Stimulated activated memory B cell treated with anti-CD40 and anti-IgM and Interleukin-4, amounts not matched to agents 10 μg/mL and 1 μg/mL and 100 μg/mL, for 72 hours (primary cell): ENCODE measurements around the gene IL22.

Source experiments
- ATAC-seq: fragments of 150-1000 bp; cut with Tn5 transposase; 2 replicates; pipeline ENCODE4 v1.10.0; 2021
- H3K27ac Mint-ChIP-seq: one replicate; pipeline ENCODE4 v1.8.0; 2022; ENCODE audit warnings: mild to moderate bottlenecking, mixed read lengths
- H3K27me3 Mint-ChIP-seq: one replicate; pipeline ENCODE4 v1.8.0; 2022; ENCODE audit warnings: mixed read lengths
- H3K36me3 Mint-ChIP-seq: one replicate; pipeline ENCODE4 v1.8.0; 2022; ENCODE audit warnings: mixed read lengths
- H3K4me1 Mint-ChIP-seq: one replicate; pipeline ENCODE4 v1.8.0; 2022; ENCODE audit warnings: mixed read lengths
- H3K4me3 Mint-ChIP-seq: one replicate; pipeline ENCODE4 v1.8.0; 2022; ENCODE audit warnings: mild to moderate bottlenecking, moderate library complexity, mixed read lengths
- H3K9me3 Mint-ChIP-seq: one replicate; pipeline ENCODE4 v1.8.0; 2022; ENCODE audit warnings: mixed read lengths

Gene IL22, protein sequence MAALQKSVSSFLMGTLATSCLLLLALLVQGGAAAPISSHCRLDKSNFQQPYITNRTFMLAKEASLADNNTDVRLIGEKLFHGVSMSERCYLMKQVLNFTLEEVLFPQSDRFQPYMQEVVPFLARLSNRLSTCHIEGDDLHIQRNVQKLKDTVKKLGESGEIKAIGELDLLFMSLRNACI

DNA sequence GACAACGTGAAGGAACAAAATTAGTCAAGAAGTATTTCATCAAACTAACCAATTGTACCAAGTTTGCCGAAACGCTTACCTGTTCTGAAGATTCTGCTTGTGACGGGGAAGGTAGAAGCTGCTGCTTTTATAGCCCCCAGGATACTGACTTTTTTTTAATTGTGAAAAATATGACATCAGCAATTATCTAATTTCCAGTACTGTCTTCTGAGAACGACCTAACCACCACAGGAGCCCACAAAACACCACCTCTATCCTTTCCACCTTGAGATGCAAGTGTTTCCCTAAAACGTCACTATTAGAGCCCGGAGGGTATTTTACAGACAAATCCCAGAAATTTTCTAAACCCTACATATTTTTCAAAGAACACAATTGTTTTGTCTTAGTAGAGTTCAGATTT is at the start of gene IL22:
Gene IL22 (minus strand): TSS at position 101 of the 400 bp plus-strand sequence. CDS start 156 bp downstream, outside the sequence.
- Mint-ChIP-seq H3K4me3 (no peak within 1 kb of the TSS), H3K4me1 (no peaks in the 10 kb centered on the region), H3K9me3 (no peaks in the 10 kb centered on the region), H3K36me3 (no peaks in the 10 kb centered on the region), H3K27ac (no peak within 1 kb of the TSS), H3K27me3 (peaks cover 24% of the 10 kb centered on the region)
- ATAC-seq: no peak

DNA sequence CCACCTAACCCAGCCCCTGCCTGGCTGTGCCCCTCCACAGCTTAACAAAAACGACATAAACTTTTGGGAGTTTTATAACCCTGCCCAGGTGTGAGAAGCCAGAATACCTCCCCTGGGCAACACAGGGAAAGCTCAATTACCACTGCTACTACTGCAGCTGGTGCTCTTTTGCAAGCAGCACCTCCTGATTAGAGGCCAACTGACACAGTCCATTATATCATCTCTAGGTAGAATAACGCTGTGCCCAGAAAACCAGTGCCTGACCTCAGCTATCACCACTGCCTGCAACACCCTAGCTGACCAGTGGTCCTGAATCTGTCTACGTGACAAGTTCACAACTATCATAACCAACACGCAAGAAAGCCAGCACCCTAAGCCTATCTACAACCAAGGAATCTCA is 44.5 kb upstream of the IL22 start:
- Mint-ChIP-seq H3K4me1 (peaks cover 6% of the 10 kb centered on the region), H3K9me3 (peaks cover 7% of the 10 kb centered on the region), H3K27ac (no peak overlapping the region), H3K4me3 (no peak overlapping the region), H3K36me3 (peaks cover 65% of the 10 kb centered on the region), H3K27me3 (no peaks in the 10 kb centered on the region)
- ATAC-seq: no peak

DNA sequence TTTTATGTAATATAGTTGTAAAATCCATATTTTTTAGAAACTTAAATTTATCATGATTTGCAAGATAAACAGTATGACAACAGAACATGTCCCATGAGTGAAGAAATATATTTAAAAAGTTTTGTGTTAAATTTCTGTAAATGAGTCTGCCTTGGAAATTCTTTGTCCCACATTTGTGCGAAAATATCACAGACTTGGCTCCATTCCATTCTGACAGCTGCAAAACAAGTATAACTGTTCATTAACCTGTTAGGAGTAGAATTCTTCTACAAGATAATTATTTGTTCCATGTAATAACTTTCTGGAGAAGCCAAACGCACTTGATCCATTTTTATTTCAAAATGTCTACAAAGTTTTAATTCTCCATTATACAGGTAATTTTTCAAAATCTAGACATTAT is 40.8 kb upstream of the IL22 start:
- ATAC-seq: no peak
- Mint-ChIP-seq H3K27me3 (no peaks in the 10 kb centered on the region), H3K4me3 (no peak overlapping the region), H3K36me3 (peaks cover 28% of the 10 kb centered on the region), H3K9me3 (no peaks in the 10 kb centered on the region), H3K4me1 (peaks cover 14% of the 10 kb centered on the region), H3K27ac (no peak overlapping the region)

DNA sequence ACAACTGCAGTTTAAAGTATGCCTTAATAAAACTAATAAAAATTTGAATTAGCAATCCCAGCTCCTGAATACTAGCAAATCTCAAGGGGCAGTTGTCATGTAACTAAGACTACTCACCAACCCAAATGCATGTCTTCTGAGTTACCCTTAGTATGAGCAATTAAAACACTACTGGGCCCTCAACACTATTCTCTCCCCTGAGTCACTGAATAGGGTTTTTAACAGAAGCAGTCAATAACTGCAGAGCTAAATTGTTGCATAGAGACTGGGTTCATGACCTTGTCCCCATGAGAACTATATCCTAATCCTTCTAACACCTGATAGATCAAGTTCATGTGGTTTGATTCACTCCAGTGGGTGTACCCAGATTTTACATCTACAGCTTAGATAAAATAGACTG is 39.9 kb upstream of the IL22 start:
- Mint-ChIP-seq H3K4me3 (no peak overlapping the region), H3K36me3 (peaks cover 19% of the 10 kb centered on the region), H3K4me1 (peaks cover 9% of the 10 kb centered on the region), H3K27ac (no peak overlapping the region), H3K27me3 (no peaks in the 10 kb centered on the region), H3K9me3 (no peaks in the 10 kb centered on the region)
- no peak for ATAC-seq

DNA sequence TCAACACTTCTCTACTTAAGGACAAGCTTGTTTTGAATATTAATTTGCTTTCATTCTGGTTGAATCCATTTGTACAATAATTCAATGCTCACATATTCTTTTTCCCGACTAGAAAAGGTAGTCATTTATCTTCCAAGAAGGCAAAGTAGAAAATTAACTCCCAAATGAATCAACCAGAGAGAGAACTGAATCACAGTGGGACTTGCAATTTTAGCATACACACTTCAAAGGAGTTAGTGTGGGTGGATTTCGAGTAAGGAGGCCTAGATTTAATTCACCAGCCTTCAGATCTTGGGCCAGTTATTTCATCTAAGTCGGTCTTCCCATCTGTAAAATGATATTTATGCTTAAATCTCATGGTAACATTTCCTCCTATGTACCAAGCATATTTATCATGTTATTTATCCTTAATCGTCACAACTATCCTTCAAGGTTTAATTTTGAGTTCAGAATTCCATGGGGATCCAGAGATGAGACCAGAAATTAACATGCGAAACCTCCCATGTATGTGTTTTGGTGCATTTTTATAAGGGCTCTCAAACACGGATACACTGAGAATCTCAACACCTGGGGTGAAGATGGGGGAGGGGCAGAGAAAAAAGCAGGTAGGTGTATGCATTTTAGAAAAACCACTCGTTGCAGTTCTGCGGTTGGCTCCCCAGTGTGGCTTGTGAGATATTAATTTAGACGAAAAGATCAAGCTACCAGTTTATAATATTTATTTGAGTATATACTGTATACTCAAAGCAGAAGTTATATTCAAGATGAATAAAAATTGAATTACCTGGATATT is 38.9 kb upstream of the IL22 start:
- H3K27ac Mint-ChIP-seq: no peak overlapping the region
- no peaks in the 10 kb centered on the region for H3K27me3 Mint-ChIP-seq
- peaks cover 9% of the 10 kb centered on the region for H3K4me1 Mint-ChIP-seq
- peaks cover 10% of the 10 kb centered on the region for H3K36me3 Mint-ChIP-seq
- ATAC-seq: no peak
- H3K9me3 Mint-ChIP-seq: no peaks in the 10 kb centered on the region
- H3K4me3 Mint-ChIP-seq: no peak overlapping the region

DNA sequence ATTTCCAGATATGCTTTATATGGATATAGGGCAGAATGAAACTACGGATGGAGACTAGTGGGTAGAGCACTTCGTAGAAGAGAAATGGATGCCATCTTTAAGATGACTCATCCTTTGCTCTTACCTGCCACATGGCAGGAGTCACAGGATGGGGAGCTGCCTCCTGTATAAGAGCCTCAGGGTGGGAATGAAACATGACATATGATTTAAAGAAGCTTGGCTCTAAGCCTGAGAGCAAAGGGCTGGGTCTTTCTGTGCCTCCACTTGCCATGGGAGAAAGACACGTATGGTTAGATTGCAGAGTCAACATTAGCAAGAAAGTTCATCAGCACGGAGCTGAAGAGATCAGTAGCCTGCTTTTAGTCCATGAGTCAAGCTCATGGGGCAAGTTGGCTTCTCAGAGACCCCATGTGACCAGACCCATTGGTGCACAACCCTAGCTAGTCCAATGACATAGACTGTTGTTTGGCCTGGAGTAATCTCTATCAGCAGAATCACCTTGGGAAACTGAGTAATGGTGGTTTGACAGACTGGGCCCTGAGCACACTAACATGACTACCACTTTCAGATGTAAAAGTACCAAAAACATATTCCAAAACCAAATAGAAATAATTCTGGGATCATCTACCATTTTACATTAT is 38.1 kb upstream of the IL22 start:
- H3K36me3 Mint-ChIP-seq: peaks cover 5% of the 10 kb centered on the region
- H3K27ac Mint-ChIP-seq: no peak overlapping the region
- H3K4me3 Mint-ChIP-seq: no peak overlapping the region
- no peak for ATAC-seq
- no peaks in the 10 kb centered on the region for H3K9me3 Mint-ChIP-seq
- no peaks in the 10 kb centered on the region for H3K27me3 Mint-ChIP-seq
- peaks cover 9% of the 10 kb centered on the region for H3K4me1 Mint-ChIP-seq

DNA sequence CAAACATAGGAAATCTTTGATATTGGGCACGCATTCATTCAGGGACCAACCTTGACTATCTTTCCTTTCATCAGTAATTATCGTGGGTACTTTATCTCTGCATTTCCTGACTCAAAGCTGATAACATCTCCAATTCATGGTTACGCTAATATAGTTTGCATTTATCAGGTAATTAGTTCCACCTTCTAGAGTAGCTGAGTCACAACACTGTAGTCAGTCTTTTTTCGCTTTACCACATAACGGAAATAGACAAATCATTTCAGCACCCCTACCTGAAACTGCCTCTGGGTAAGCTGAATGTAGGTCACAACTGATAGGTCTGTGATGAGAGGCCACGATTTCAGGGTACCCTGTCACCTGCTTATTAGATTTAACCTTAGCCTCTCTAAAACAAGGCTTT is 36.7 kb upstream of the IL22 start:
- H3K4me3 Mint-ChIP-seq: no peak overlapping the region
- H3K27me3 Mint-ChIP-seq: no peaks in the 10 kb centered on the region
- ATAC-seq: peak; percentile 87
- H3K9me3 Mint-ChIP-seq: no peaks in the 10 kb centered on the region
- H3K36me3 Mint-ChIP-seq: peaks cover 5% of the 10 kb centered on the region
- H3K27ac Mint-ChIP-seq: no peak overlapping the region
- H3K4me1 Mint-ChIP-seq: peaks cover 9% of the 10 kb centered on the region

DNA sequence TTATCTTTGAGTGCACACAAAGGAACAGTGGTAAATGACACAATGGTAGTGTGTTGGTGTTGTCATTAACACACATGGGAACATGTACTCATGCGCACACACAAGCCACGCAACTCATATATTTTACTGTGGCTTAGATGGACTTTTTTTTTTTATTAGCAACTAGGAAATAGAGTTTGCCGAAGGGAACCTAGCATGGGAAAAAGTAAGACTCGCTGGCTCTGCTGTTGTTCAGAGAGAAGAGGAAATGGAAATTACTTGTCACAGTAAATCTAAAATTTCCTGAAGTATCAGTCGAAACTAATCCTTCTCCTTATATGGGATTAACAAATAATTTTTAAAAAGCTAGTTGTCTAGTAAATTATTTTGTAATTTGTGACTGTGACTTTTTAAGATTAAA is 33.7 kb upstream of the IL22 start:
- Mint-ChIP-seq H3K4me3 (no peak overlapping the region), H3K4me1 (peaks cover 9% of the 10 kb centered on the region), H3K27ac (no peak overlapping the region), H3K9me3 (no peaks in the 10 kb centered on the region), H3K36me3 (no peaks in the 10 kb centered on the region), H3K27me3 (no peaks in the 10 kb centered on the region)
- ATAC-seq: no peak

DNA sequence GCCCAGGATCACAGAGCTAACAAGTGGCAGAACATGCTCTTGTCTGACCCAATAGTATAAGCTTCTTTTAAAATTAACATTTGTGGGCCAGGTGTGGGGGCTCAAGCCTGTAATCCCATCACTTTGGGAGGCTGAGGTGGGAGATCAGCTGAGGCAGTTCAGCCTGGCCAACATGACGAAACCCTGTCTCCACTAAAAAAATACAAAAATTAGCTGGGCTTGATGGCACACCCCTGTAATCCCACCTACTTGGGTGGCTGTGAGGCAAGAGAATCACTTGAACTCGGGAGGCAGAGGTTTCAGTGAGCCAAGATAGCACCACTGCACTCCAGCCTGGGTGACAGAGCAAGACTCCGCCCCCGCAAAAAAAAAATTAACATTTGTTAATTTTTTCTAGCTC is 33.0 kb upstream of the IL22 start:
- H3K36me3 Mint-ChIP-seq: no peaks in the 10 kb centered on the region
- H3K27ac Mint-ChIP-seq: no peak overlapping the region
- ATAC-seq: no peak
- H3K9me3 Mint-ChIP-seq: no peaks in the 10 kb centered on the region
- H3K4me1 Mint-ChIP-seq: peaks cover 9% of the 10 kb centered on the region
- no peak overlapping the region for H3K4me3 Mint-ChIP-seq
- H3K27me3 Mint-ChIP-seq: no peaks in the 10 kb centered on the region

DNA sequence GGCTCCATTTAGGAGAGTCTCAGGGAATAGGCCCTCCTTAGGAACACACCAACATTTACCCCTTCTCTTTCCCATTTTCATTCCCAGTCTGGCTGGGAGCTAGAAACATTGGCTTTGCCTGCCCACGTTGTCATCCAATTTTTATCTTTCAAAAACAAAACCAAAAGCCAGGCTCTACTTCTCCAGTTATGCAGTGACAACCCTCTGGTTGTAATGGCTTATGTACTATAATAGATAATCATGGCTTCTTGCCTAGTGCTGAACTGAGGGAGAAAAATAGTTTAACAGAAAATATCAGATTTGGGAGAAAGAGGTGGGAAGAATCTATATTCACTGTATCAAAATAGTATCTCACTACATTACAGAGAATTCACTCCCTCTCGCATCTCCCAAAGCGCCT is 32.1 kb upstream of the IL22 start:
- Mint-ChIP-seq H3K27ac (no peak overlapping the region), H3K9me3 (no peaks in the 10 kb centered on the region), H3K27me3 (no peaks in the 10 kb centered on the region), H3K4me1 (peaks cover 8% of the 10 kb centered on the region), H3K36me3 (no peaks in the 10 kb centered on the region), H3K4me3 (no peak overlapping the region)
- no peak for ATAC-seq

DNA sequence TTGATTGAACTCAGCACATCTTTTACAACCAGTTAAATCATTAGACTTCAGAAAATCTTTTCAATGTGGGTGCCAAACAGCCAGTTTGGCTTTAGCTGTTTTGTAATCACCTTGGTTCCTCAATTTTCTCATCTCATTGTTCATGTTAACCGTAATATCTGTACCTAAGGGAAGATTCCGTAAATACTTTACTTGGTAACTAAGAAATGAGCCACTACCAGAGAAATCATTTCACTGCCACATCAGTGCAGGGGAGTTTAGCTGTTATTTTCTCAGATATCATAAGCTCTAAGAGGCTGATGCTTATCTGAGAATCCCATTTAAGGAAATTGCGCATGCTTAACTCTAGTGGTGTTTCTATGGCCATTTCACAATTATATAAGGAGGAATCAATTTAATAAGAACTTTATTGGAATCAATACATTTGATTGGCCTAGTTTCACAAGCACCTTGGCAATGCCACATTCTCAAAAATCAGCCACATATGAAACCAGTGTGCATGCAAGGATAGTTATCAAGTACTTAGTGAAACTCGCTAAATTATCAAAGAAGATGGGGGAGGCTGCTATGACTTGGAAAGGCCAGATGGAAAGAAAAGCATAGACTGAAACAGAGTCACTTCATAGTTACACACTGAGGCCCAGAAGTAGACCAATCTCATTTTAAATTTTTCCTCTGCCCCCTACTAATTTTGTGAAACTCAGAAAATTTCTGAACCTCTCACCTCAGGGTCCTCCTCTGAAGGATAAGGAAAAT is 28.1 kb upstream of the IL22 start:
- Mint-ChIP-seq H3K27me3 (no peaks in the 10 kb centered on the region), H3K9me3 (no peaks in the 10 kb centered on the region), H3K4me1 (no peaks in the 10 kb centered on the region), H3K4me3 (no peak overlapping the region), H3K27ac (no peak overlapping the region), H3K36me3 (no peaks in the 10 kb centered on the region)
- no peak for ATAC-seq

DNA sequence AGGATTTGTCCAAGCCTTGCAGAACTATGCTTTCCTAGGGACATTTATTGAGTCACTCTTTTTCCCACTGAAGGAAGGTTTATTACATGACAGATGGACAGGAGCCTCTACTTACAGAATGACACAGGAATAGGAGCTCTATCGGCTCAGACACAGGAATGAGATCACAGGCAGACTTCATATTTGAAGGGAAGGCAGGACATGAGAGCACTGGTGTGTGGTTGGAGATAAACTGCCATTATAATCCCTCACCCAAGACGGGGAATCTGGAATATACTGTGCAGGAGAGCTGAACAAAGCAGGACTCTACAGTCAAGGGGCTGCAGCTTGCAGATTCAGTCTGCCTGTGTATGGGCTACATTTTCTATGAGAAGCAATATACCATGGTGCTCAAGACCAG is 26.8 kb upstream of the IL22 start:
- Mint-ChIP-seq H3K9me3 (no peaks in the 10 kb centered on the region), H3K4me1 (no peaks in the 10 kb centered on the region), H3K4me3 (no peak overlapping the region), H3K27ac (no peak overlapping the region), H3K36me3 (no peaks in the 10 kb centered on the region), H3K27me3 (no peaks in the 10 kb centered on the region)
- no peak for ATAC-seq

DNA sequence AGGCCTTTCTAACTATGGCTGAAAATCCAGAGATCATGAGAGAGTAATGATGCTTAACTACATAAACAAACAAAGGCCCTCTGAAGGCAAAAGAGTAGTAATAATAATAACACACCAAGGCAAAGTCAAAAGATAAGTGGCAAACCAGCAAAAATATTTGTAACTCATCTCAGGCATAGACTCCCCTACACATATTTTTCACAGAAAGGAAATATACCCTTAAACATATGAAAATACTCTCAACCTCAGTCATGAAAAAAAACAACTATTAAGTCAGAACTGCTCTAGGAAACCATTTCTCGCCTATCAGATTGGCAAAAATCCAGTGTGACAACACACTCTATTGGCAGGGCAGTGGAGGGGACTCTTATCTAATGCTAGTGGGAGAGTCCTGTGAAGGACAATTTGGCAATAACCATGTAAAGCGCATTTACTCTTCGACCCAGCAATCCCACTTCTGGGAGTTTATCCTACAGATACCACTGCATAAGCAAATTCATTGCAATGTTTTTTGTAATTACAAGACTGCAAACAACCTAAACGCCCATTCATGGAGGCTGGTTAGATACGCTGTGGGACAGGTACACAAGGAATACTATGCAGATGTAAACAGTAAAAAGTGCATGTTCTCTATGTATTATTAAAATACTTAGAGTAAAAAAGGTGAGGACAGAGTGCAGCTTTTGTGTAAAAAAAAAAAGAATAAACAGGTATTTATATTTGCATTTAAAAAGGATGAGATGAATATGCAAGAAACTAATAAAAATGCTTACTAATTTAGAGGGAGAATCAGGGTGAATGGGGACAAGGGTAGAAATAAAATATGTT is 26.0 kb upstream of the IL22 start:
- no peak overlapping the region for H3K4me3 Mint-ChIP-seq
- H3K27ac Mint-ChIP-seq: no peak overlapping the region
- ATAC-seq: no peak
- no peaks in the 10 kb centered on the region for H3K36me3 Mint-ChIP-seq
- no peaks in the 10 kb centered on the region for H3K27me3 Mint-ChIP-seq
- H3K9me3 Mint-ChIP-seq: no peaks in the 10 kb centered on the region
- H3K4me1 Mint-ChIP-seq: no peaks in the 10 kb centered on the region

DNA sequence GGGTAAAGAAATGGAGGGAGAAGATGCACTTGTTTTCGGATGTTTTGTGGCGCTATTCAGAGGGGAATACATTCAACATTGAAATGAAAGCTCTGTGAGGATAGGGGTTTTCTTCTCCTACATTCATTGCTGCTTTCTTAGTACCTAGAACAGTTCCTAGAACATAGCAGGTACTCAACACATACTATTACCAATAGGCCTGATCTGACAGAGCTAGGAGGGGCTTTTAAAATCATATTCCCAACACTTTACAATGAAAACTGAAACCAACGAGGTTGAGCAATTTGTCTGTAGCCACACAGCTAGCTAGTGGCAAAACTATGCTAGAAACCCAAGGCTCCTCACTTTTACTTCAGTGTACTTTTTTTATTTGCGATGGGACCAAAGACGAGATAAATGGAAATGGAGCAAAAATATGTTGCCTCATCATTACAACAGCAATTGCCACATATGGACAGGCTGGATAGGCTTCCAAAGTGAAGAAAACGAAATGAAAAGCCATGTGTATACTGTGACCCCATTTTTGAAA is 23.1 kb upstream of the IL22 start:
- no peak for ATAC-seq

More for the DNA sequence above, 23.1 kb upstream of the IL22 start:
- H3K27me3 Mint-ChIP-seq: no peaks in the 10 kb centered on the region
- no peaks in the 10 kb centered on the region for H3K4me1 Mint-ChIP-seq
- no peaks in the 10 kb centered on the region for H3K36me3 Mint-ChIP-seq
- H3K27ac Mint-ChIP-seq: no peak overlapping the region
- H3K4me3 Mint-ChIP-seq: no peak overlapping the region
- no peaks in the 10 kb centered on the region for H3K9me3 Mint-ChIP-seq
